HG03575 (cell line): ENCODE results near the gene FLII.

Source experiments
- ATAC-seq: cut with Tn5 transposase; IDR thresholded peaks from one replicate; pipeline ENCODE4 v1.9.1; 2021; ENCODE audit not compliant: unreplicated experiment, insufficient number of reproducible peaks, low FRiP score; ENCODE audit errors: extremely low read depth

The FLII gene

GRCh38 chr17:18246880-18247612 lies 11.5 kb downstream of the FLII start:
- ATAC-seq, result no peak

- ATAC-seq, result no peak
Observed at GRCh38 chr17:18246109-18246725, 12.3 kb downstream of the FLII start.

GRCh38 chr17:18245038-18245776 lies 13.3 kb downstream of the FLII start:
- ATAC-seq, result no peak

DNA sequence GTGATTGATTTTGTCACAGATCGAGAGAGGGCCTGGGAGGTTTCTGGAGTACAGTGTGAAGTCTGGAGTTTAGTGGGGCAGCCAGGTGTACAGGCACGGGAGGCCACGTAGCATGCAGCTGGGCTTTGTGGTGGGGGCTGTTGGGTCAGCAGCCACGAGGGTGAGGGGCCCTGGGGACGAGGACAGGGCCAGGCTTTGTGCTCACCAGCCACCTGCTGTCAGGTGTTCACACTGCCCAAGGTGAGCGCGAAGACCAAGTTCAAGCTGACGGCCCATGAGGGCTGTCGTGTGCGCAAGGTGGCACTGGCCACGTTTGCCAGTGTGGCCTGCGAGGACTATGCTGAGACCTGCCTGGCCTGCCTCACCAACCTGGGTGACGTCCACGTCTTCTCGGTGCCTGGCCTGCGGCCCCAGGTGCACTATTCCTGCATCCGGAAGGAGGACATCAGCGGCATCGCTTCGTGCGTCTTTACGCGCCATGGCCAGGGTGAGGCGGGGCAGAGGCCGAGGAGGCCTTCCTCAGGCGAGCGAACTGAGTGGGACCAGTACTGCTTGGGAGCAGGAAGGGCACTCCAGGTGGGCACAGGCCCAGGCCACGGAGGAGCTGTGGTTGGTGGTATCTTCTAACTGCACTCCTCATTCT lies 17.2 kb downstream of the FLII start:
- ATAC-seq, result no peak

GRCh38 chr17:18240449-18240848 lies 18.1 kb downstream of the FLII start:
- ATAC-seq, result no peak

DNA sequence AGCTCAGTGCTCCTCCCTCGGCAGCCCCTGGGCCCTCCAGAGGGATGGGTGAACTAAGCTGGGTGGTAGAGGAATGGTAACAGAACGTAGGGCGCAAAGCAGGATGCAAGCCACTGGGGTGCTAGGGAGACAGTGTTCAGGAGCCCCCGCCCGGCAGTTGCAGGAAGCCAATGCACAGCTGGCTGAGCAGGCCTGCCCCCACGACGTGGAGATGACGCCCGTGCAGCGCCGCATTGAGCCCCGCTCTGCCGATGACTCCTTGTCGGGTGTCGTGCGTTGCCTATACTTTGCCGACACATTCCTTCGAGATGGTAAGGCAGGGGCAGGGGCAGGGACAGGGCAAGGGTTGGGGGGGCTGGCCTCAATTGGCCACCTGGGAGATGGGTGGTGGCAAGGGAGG lies 20.2 kb downstream of the FLII start:
- no peak for ATAC-seq

GRCh38 chr17:18237461-18237860 lies 21.1 kb downstream of the FLII start:
- ATAC-seq, result no peak

DNA sequence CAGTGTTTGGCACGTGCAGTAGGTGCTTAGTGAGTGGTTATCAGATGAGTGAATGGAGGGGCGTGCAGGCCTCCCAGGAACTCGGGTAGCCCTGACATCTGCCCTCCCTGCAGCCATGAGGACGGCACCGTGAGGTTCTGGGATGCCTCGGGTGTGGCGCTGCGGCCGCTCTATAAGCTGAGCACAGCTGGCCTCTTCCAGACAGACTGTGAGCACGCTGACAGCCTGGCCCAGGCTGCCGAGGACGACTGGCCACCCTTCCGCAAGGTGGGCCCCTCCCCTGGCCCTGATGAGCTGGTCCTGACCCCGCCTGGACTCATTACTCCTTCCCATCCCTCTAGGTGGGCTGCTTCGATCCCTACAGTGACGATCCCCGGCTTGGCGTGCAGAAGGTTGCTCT lies 22.0 kb downstream of the FLII start:
- no peak for ATAC-seq

DNA sequence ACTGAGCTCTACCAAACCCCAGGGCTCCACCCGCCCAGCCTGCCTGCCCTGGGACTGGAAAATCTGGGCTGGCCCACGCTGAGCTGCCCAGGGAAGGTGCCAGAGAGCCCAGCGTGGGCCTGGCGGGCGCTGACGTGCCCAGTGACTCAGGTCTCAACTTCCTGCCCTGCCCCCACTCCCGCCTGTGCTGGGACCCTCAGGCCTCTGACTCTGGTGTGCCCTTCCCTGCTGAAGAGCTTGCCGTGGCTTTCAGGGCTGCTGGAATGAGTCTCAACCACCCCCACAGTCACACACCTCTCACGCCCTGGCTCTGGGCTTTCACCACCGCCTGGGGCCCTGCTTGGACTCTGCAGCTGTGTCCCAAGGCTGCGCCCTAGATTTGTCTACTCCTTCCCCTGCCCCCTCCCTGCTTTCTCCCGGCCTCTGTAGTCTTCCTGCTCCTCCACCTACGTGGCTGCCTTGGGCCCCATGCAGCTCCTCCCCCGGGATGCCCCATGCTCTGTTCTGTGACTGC lies 22.7 kb downstream of the FLII start:
- no peak for ATAC-seq

DNA sequence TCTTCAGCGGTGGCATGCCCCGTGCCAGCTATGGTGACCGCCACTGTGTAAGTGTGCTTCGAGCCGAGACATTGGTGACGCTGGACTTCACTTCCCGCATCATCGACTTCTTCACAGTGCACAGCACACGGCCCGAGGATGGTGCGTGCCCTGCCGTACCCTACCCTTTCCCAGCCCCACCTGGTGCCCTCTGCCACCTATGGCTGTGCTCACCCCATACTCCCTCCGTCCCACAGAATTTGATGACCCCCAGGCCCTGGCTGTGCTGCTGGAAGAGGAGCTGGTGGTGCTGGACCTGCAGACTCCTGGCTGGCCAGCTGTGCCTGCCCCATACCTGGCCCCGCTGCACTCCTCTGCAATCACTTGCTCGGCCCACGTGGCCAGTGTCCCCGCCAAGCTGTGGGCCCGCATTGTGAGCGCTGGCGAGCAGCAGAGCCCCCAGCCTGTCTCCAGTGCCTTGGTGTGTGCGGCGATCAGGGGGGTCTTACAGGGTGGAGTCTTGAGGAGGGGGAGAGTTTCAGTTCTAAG lies 23.6 kb downstream of the FLII start:
- ATAC-seq, result no peak

DNA sequence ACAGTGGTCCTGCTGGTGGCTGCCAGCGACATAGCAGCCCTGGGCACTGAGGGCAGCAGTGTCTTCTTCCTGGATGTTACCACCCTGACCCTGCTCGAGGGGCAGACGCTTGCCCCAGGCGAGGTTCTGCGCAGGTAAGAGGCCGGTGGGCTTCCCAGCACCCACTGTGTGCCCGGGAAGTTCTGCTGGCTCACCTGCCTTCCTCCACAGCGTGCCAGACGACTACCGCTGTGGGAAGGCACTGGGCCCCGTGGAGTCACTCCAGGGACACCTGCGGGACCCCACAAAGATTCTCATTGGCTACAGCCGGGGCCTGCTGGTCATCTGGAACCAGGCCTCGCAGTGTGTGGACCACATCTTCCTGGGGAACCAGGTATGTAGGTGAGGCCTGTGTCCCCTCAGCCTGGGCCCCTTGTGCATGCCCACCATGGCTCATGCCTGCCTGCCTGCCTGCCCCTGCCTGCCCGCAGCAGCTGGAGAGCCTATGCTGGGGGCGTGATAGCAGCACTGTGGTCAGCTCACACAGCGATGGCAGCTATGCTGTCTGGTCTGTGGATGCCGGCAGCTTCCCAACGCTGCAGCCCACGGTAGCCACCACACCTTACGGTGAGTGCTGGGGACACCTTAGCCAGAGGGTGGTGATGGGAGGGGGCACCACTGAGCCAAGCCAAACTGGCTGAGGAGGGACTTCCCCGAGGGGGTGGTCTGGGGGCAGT lies 24.6 kb downstream of the FLII start:
- no peak for ATAC-seq

GRCh38 chr17:18231164-18231563 lies 27.4 kb downstream of the FLII start:
- ATAC-seq, result no peak

DNA sequence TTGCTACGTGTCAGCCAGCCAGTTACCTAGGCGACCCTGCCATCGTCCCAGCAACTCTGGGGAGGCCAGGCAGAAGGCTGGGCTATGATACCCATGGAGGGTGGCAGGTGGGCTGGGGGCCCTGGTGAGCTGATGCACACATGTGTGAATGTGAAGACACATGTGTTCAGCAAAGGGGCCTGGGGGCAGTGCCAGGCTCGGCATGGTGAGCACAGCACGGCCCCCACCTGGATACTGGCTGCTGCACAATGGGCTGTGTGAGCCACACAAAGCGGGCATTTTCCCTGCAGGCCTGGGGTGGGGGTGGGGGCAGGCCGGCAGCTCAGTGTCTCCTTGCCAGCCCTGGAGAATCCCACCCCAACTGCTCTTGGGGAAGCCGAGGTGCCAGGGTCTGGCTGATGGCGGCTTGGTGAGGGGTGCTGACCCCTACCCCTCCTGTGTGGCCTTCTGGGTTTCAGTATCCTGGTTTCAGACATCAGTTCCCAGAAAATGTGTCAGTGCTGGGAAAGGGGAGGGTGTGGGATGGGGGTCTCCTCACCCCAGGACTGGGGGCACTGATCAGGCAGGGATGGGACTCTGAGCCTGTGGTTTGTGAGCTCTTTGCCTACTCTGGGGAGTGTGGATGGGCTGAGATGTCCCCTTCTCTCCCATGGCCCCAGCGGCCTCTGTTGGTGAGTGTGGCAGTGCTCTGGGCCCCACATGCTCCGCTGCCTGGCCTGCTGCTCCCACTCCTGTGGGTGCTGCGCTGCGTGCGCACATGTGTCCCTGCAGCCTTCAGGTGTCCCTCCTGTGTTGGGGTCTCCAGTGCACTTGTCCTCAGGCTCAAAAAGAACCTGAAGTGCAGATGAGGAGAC lies 28.0 kb downstream of the FLII start:
- ATAC-seq, result no peak

DNA sequence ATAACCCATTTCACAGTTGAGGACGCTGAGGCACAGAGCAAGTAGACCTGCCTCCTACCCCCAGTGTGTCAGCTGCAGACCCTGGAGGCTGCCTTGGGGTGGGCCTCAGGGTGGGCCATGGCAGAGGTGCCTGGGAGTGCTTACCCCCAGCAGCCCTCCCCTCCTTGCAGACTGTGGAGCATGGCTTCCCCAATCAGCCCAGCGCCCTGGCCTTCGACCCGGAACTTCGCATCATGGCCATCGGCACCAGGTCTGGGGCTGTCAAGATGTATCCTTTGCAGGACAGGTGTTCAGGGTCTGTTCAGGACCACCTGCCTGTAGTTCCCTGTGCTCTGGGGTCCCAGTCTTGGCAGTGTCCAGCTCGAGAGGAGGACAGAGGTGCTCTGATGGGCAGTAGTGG lies 28.8 kb downstream of the FLII start:
- no peak for ATAC-seq

GRCh38 chr17:18229254-18229653 lies 29.3 kb downstream of the FLII start:
- ATAC-seq, result no peak

GRCh38 chr17:18228176-18228682 lies 30.3 kb downstream of the FLII start:
- no peak for ATAC-seq

GRCh38 chr17:18227635-18228034 lies 30.9 kb downstream of the FLII start:
- ATAC-seq, result no peak
